Measurements from ENCODE around the gene DELE1.

The DELE1 gene, protein sequence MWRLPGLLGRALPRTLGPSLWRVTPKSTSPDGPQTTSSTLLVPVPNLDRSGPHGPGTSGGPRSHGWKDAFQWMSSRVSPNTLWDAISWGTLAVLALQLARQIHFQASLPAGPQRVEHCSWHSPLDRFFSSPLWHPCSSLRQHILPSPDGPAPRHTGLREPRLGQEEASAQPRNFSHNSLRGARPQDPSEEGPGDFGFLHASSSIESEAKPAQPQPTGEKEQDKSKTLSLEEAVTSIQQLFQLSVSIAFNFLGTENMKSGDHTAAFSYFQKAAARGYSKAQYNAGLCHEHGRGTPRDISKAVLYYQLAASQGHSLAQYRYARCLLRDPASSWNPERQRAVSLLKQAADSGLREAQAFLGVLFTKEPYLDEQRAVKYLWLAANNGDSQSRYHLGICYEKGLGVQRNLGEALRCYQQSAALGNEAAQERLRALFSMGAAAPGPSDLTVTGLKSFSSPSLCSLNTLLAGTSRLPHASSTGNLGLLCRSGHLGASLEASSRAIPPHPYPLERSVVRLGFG

DNA sequence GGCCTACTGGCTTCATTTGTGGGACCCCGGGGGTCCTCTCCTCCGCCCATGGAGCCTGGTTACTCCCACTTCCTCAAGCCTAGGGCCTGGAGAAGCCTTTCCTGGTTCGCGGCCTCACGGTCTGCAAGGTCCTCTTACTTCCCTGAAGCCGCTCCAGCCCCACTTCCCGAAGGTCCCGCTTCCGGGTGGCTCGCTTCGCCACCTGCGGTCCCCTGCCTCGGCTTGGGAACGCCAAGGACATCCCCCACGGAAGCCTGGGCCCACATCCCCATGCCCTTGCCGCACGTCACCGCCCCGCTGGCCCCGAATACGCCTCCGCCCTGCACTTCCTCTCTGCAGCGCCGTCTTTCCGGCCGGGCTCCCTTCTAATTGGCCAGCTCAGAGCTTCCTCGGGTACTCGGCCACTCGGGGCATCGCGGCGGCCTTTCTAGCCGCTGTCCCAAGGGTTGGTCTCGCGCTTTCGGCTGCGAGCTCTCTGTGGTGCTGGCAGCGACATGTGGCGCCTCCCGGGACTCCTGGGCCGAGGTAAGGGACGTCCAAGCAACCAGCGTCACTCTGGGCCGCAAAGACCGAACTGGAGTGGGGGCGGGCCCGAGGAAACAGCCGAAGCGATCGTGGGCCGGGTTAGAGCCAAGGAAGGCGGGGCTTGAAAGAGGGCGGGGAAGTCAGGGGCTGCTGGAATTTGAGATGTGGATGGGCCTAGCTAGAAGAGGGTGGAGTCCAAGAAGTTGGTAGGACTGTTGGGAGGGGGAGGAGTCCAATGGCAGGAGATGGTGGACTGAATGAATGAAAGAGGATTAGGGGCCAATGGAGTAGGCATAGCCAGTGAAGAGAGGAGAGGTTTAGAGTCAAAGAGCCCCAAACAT is at the start of gene DELE1:
DELE1 (plus strand) TSS at position 424 of the 866 bp plus-strand sequence; CDS start at position 495, 71 bp downstream.
- DNase-seq: peak; percentile 63

DNA sequence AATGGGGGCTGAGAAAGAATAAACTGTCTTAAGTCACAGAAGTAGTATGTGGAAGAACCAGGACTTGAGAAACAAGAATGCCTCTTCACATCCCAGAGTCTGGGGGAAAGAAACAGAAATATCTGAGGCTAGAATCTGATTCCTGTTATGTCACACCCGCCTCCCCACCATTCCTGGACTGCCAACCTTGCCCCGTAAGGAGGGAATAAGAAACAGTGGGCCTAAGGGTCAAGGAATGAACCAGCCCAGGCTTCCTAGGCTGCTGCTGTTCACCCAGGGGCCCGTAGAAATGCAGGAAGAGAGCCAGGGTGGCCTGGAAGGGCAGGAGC is 49.8 kb upstream of the DELE1 start:
- no peak for DNase-seq

DNA sequence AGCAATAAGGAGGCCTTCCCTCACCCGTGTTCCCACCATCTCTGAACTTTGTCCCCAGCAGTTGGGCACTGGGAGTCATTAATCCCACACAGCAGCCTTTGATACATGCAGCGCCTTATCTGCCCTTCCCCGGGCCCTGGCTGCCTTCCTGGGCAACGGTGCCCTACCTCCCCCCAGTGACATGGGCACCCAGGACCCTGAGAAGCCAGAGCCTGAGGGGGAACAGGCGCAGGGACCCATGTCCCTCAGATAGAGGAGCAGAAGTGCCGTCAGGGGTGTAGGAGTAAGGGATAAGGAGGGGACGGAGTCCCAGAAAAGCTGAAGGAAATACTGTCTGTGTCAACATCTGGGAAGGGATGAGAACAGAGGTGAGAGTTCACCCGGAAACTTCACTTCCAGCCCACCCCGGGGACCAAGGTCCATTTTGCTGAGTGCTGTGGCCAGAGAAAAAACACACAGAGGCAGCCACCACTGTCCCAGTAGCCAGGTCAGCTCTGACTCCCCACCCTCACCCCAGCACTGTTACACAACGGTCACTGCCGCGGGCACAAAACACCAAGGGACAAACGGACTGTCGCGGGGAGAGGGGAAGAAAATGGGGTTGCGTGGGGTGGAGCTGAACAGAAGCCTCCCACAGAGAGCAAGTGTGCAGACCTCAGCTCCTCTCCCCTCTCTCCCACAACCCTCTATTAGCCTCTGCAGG is 49.3 kb upstream of the DELE1 start:
- DNase-seq: no peak

DNA sequence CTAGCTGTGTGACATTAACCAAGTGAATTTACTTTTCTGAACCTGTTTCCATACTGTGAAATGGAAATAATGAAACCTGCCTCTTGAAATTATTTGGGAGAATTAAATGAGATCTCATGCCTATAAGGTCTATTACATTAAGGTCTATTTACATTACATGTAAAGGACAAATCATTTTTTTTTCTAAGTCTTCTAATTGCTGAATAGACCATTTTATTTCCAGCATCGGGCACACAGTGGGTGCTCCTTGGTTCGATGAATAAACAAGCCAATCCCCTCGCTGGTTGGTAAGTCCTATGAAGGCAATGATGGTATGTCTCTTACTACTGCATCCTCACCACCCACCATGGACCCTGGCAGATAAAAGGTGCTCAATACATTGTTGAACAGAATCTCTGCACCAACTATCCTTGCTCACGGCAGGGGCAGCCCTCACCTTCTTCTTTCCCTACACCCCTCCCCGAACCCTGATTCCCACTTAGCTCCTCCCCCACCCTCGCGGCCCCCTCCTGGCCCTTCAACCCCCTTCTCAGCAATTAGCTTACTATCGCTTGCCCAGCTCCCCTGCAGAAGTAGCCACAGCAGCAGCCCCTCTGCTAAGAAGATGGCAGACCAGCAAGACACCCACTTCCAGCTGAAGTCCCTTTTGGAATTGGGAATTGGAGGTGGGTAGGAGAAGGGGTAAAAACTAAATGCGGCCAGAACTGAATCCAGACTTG is 48.5 kb upstream of the DELE1 start:
- no peak for DNase-seq

DNA sequence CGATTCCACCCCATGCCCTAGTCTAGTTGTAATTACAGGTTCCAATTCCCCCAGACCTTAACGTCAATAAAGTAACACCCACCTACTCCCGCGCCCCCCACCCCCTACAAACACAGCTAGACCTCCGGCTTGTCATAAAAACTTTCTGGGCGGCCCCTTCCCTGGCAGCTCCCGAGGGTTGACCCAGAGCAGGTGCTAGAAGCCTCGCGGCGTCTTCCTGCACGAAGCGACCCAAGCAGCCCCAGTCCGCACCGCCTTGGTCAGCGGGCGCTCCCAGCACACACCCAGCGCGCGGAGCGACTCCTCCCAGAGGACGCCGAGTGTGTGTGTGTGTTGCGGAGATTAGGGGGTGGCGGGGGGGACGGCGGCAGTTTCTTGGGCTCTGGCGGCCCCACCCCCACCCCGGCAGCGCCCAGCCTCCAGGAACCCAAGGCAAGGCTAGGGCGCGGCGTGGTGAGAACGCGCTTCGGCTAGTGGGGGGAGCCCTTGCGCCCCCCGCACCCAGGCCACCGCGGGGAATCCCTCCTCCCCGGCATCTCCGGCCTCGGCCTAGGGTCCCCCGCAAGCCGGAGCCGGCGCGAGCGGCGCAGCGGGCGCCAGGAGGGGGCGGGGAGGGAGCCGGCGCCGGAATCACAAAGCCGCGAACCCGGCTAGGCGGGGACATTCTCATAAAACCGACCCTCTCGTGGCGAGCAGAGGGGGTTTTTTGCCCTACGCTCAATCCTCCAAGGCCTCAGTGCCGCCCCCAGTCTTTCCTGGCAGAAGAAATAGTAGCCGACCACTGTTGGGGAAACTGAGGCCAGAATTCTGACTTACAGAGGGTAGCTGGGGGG is 47.7 kb upstream of the DELE1 start:
- no peak for DNase-seq

DNA sequence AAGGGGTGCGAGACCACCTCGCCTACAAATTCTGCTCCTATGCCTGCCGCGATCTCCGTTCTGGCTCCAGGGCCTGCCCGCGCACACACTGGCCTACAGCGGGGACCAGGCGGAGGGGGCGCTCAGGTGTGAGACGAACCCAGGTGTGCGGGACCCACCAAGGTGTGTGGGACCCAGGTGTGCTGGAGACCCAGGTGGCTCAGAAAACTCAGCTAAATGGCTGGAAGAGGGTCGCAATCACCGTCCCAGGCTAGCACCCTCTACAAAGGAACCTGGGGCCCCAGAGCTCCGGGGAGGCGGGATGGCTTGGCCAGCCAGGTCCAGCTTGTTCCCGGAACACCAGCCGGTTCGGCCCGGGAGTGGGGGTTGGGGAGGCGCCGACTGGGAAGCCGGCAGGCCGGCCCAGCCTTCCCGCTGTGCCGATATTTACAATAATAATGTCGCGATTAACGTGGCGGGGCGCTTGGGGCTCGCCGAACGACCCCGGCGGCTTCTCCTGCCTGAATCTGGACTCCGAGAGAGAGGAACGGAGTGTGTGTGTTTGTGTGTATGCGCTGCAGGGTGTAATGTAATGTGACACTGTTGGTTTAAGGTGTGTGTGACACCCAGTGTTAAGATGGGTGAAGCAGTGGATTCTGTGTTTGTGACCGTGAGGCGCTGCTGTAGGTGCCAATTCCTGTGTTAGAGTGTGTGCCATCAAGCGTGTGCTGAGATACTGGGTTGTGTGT is 46.9 kb upstream of the DELE1 start:
- no peak for DNase-seq

DNA sequence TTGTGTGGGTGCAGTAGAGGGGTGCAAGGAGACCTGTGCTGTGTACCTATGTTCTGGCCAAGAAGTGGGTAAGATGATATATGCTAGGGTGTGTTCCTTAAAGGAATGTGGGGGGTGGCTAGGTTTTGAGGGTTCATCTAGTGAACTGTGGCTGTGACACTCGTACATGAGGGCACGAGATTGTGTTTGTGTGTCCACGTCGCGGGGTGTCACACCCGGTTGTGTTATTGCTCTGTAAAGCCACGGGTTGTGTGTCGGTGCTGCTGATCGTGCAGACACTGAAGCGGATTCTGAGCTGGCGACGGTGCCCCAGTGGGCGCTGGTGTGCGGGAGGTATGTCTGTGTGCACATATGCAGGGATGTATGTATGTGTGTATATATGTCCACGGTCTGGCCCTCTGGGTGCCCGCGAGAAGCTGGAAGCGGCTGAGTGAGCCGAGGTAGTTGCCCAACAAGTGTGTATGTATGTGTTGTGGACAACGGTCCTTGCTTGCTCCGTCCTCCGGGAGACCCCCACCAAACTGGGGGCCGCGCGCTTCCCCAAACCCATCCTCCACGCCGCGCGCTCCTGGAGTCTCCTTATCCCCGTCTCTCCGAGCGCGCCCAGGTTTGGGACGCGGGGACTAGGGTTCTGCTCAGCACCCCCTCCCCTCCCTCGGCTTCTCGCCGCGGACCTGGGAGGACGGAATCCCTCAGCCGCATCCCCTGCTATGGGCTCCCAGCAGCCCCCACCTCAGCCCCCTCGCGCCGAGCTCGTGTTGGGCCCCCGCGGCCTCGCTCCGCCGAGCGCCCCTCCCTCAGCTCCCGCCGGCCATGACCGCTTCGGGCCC is 46.1 kb upstream of the DELE1 start:
- no peak for DNase-seq

DNA sequence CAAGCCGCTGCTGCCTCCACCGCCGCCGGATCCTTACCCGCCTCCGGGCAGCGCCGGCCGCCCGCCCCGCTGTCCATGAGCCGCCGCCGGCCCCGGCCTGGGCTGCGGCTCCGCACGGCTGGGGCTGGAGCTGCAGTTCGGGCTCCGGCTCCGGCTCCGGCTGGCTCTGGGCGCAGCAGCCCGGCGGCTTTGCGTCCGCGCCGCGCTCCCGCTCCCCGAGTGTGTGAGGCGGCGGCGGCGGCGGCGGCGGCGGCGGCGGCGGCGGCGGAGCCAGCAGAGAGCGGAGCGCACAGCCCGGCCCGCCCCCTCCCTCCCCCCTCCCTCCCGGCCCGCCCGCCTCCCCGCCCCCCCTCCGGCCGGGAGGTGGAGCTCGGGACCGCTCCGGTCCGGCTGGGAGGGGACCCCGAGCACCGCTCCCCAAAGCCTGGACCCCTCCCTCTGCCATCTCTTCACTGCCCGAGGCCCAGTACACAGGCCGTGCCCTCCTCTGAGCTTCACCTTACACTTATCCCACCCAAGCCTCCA is 45.4 kb upstream of the DELE1 start, which contains the start of gene PCDH1:
PCDH1 (minus strand) TSS at position 225 of the 525 bp plus-strand sequence; CDS start at position 77, 148 bp downstream.
- DNase-seq: no peak

DNA sequence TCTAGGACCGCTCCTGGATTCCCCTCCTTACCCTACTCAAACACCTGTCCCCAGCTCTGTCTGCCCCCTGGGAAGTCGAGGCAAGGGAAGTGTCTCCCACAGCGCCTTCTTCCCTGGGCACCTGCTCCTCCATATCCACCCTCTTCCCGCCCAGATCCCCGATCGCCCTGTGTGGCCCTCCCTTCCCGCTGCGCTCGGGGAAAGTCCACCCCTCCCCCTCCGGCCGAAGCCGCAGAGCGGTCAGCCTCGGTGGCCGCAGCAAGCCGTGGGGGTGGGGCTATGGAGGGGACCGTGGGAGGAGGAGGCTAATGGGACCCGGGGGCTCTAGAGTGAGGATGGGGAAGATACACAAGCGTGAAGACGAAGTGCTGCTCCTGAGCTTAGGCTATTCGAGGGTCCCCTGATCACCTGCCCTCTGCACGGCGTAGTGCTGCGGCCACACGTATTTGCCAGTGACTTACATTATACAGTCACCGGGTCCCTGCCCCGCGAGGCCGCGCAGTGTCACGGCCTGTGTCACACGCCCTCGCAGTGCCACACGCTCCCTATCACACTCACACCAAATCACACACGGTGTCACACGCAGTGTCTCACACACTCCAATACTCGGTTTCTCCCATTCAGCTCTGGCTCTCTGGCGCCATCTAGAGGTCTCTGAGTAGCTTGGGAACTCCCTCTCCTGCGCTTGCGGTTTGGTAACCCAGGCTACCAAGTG is 44.8 kb upstream of the DELE1 start:
- DNase-seq: peak; percentile 75

DNA sequence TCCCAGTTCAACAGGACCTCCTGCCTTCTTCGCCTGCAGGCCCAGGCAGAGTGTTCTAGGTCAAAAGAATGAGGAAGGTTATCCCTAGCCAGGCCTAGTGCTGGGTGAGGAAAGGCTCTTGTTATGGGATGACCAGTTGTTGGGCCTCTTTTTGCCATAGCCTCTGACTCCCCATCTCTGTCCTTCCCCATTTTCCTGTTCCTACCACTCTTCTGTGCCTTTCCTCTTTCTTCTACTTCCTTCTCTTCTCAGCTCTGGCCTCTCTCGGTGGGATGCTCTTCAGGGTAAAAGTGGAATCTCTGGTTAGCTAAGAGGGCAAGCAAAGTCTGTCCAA is 44.3 kb upstream of the DELE1 start:
- no peak for DNase-seq

DNA sequence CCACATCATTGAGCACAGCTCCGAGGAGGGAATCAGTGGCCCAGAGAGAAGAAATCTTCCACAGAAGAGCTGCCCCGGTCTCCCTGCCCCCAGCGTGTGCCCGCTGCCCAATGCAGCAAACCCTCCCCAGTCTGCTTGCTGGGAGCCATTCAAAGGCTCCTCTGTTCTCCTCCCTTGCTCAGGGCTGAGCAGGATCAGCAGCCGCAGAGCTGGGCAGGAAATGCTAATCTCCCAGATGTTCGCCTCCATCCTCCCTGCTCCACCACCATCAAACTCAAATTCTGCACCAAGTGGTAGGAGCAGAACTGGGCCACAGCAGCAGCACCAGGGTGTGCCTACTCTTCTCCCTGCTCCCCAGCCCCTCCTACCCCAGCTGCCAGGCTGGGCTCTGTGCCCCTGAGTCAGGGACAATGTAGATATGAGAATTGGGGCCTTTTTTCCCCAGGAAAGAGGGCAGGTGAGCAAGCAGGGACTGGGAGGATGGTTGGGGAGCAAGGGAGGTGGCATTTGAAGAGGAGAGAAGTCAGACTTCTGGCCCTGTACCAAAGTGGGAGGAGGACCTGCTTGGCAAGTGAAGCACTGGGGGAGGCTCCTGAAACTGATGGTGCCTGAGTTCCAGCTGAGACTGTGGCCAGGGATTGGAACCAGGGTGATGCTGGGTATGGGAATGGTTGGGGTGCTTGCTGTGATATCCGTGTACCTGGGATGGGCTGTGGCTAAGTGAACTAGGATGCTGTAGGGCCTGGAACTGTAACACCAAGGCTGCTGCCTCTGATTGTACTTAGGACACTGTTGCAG is 43.5 kb upstream of the DELE1 start:
- no peak for DNase-seq

DNA sequence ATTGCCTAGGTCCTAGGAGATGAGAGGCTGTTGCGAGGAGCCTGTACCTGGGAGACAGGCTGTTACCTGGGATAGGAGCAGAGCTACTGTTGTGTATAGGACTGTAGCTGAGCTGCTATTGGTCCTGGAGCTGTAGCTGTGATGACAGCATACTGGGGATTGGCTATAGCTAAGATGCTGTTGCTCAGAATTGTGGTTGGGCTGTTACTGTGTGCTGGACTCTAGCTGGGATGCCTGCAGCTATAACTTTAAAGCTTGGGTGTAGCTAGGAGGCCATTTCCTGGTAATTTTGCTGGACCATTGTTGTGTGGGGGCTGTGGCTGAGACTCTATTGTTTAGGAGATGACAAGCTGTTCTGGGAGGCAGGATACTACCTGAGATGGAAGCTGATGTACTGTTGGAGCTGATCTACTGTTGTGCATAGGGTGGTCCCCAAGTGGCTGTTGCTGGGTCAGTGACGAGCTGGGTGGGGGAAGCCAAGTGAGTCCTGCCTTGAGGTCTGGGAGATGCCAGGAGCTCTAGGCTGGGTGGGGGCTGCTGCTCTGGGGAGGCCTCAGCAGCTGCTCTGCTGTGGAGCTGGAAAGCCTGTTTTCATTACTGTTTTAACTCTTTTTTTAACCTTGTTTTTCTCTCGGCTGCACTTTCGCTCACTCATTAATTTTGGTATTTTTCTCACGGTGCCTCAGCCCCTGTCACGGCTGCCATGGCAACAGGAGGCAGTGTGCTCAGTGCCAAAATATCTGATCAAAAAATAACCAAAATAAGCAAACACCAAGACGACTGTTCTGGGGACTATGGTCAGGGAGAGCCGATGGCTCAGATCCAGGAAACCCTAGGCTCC is 42.5 kb upstream of the DELE1 start:
- no peak for DNase-seq

DNA sequence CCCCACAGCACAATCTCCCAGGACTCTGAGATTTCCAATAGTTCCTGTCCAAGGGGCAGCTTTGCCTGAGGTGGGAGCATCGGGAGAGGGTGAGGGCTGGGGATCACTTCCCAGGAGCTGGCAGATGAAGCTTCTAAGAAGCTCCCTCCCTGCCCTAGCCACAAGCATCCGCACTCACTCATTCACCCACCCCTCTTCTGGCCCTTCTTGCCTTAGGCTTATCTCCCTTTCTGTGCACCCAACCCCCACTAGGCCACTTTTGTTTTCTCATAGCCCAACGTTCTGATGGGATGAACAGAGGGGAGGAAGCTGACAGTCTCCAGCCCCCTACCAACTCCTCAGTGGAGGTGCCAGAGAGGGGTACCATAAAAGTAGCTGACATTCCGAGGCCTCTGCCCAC is 41.8 kb upstream of the DELE1 start:
- DNase-seq: no peak

DNA sequence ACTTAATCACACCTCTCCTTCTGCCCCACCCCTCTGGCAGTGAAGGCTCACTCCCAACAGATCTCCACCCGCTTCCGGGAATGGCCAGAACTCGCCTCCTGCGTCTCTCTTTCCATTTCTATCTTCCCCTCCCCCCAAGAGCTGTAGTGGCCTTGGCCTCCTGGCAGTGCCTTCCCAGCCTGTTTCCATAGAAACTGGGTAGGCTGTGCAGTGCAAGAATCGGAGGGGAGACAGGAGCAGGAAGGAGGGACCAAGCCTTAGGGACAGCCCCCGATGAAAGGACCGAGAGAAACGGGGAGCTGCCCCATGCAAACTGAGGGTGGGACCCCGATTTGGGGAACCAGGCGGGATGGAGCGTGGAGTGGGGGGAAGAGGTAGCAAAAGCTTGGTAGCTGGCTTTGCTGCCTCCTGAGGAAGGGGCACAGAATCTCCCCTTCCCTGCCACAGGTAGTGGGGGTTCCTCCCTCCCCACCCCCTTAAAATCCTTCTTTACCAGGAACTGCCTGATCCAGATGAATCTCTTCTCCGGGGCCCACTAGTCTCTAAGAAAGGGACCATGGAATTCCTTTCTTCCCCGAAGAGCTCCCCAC is 41.0 kb upstream of the DELE1 start:
- no peak for DNase-seq

DNA sequence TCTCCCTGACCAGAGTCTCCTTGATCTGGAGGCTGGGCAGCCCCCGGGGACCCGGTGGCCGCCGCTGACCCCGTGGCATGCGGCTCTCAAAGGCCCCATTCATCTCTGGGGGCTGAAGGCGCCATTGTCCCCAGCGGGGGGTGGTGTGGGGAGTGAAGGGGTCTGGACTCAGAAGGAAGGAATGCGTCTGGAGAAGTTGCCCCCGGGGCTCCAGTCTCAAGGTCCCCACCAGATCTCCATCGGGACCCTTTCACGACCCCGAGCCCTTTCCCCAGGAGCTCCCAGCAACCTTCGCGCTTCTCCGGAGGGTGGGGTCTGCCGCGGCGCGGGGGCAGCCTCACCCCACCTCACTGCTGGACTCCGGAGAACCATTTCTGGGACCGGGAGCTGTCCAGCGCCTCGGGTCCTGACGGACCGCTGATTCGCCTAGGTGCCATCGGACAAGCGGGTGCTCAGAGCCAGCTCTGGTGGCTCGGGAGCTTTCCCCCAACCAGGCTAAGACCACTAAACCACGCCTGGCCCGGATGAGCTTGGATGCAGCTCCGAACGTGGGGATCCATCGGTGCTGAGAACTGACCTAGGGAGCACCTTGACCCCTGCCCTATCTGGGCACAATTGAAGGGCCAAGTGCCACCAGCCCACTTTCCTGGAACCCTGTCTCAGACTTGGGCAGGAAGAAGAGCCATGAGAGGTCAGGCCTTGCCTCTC is 40.3 kb upstream of the DELE1 start:
- DNase-seq: no peak

DNA sequence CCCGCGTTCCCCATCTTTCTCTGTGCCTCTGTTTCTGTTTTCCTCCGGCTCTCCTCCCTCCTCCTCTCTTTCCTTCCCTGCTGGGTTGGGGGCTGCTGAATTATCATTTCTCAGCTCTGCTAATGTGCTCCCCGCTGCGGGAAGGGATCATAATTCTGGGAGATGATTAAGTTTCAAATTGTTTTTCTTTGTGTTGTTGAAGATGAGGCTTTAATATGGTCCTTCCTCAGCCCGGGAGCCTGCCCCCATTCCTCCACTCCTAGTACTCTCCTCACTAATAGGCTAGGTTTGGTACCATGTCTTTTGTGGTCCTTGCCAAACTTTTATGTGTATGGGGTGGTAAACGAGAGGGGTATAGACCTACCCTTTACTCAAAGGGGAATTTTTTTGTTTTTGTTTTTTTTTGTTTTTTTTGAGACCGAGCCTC is 39.8 kb upstream of the DELE1 start:
- DNase-seq: no peak

Data from NCI-H1105 (cell line).